Fibroblast of skin of left biceps (primary cell): ENCODE data around the gene LIN28B.
"Not testable (repeated sequence)": the region's sequence is repeated elsewhere in the genome, so short reads cannot be mapped to it uniquely, and the experiment has no call there.

Experiments
- DNase-seq, 2 experiments: peaks; one replicate each; pipeline ENCODE4 v3.0.0-alpha.2; 2013; ENCODE audit warnings: low read depth in 2 of 2

The LIN28B gene

GRCh38 chr6:104956731-104957294, at the start of gene LIN28B:
LIN28B (plus strand) TSS chr6:104957107; CDS start chr6:104957251, 144 bp downstream.
- no peak for DNase-seq

GRCh38 chr6:104908031-104908887, 48.6 kb upstream of the LIN28B start:
- DNase-seq: no peak

GRCh38 chr6:104908888-104909525, 47.9 kb upstream of the LIN28B start:
- no peak for DNase-seq

GRCh38 chr6:104921896-104922295, 35.0 kb upstream of the LIN28B start:
- DNase-seq: no peak

- DNase-seq: no peak
These were observed 28.8 kb upstream of the LIN28B start for GRCh38 chr6:104928141-104928540.

GRCh38 chr6:104929353-104929752, 27.6 kb upstream of the LIN28B start:
- DNase-seq: no peak

GRCh38 chr6:104930939-104931338, 26.0 kb upstream of the LIN28B start:
- DNase-seq: no peak

GRCh38 chr6:104936766-104937535, 20.0 kb upstream of the LIN28B start:
- DNase-seq: no peak

- no peak for DNase-seq
These were observed 16.5 kb upstream of the LIN28B start for GRCh38 chr6:104940238-104940892.

- DNase-seq: no peak
These were observed 15.8 kb upstream of the LIN28B start for GRCh38 chr6:104940893-104941728.

- DNase-seq: no peak
These were observed 15.2 kb upstream of the LIN28B start for GRCh38 chr6:104941729-104942091.

GRCh38 chr6:104943781-104944180, 13.1 kb upstream of the LIN28B start:
- DNase-seq: no peak

GRCh38 chr6:104949206-104949605, 7.7 kb upstream of the LIN28B start:
- DNase-seq: no peak

GRCh38 chr6:104951677-104952076, 5.2 kb upstream of the LIN28B start:
- DNase-seq: no peak

GRCh38 chr6:104952911-104953399, 4.0 kb upstream of the LIN28B start:
- no peak for DNase-seq

- not testable (repeated sequence) for DNase-seq
These were observed 3.3 kb upstream of the LIN28B start for GRCh38 chr6:104953400-104954189.

GRCh38 chr6:104954190-104954797, 2.6 kb upstream of the LIN28B start:
- no peak for DNase-seq

GRCh38 chr6:104955491-104955890, 1.4 kb upstream of the LIN28B start:
- no peak for DNase-seq
